ENCODE data around the gene CTNNA2.

The CTNNA2 gene

GRCh38 chr2:79920512-79921076, 407.7 kb downstream of the CTNNA2 start:
- DNase-seq (ENCODE audit: low read depth): no peak

GRCh38 chr2:79929624-79930023, 416.8 kb downstream of the CTNNA2 start:
- no peak for DNase-seq (ENCODE audit: low read depth)
- TF ChIP-seq CTCF (conservative IDR thresholded peaks at IDR 0.05; ENCODE audit: control insufficient read depth, insufficient read depth, low read depth, low read length): no peak
- no peak overlapping the region for H3K4me3 ChIP-seq (ENCODE audit: control insufficient read depth, low read depth, low read length)

More at GRCh38 chr2:79920512-79921076, 407.7 kb downstream of the CTNNA2 start:
- no peak overlapping the region for H3K4me3 ChIP-seq (ENCODE audit: control insufficient read depth, low read depth, low read length)
- TF ChIP-seq CTCF (conservative IDR thresholded peaks at IDR 0.05; ENCODE audit: control insufficient read depth, insufficient read depth, low read depth, low read length): no peak

GRCh38 chr2:79935046-79935732, 422.3 kb downstream of the CTNNA2 start:
- no peak for DNase-seq (ENCODE audit: low read depth)
- TF ChIP-seq CTCF (conservative IDR thresholded peaks at IDR 0.05; ENCODE audit: control insufficient read depth, insufficient read depth, low read depth, low read length): no peak
- H3K4me3 ChIP-seq (ENCODE audit: control insufficient read depth, low read depth, low read length): no peak overlapping the region

GRCh38 chr2:79935771-79936657, 423.2 kb downstream of the CTNNA2 start:
- peak; percentile 70 for DNase-seq (ENCODE audit: low read depth)
- no peak overlapping the region for H3K4me3 ChIP-seq (ENCODE audit: control insufficient read depth, low read depth, low read length)
- peak; percentile 83 for TF ChIP-seq CTCF (conservative IDR thresholded peaks at IDR 0.05; ENCODE audit: control insufficient read depth, insufficient read depth, low read depth, low read length)

GRCh38 chr2:79936715-79937114, 423.9 kb downstream of the CTNNA2 start:
- H3K4me3 ChIP-seq (ENCODE audit: control insufficient read depth, low read depth, low read length): no peak overlapping the region
- TF ChIP-seq CTCF (conservative IDR thresholded peaks at IDR 0.05; ENCODE audit: control insufficient read depth, insufficient read depth, low read depth, low read length): no peak
- DNase-seq (ENCODE audit: low read depth): no peak

- TF ChIP-seq CTCF (conservative IDR thresholded peaks at IDR 0.05; ENCODE audit: control insufficient read depth, insufficient read depth, low read depth, low read length): no peak
- no peak for DNase-seq (ENCODE audit: low read depth)
These were observed 425.8 kb downstream of the CTNNA2 start for GRCh38 chr2:79938648-79939047.

More at GRCh38 chr2:79938648-79939047, 425.8 kb downstream of the CTNNA2 start:
- H3K4me3 ChIP-seq (ENCODE audit: control insufficient read depth, low read depth, low read length): no peak overlapping the region

Data from fibroblast of mammary gland (primary cell).